Fibroblast of peridontal ligament (primary cell): Measurements from ENCODE around the gene GOLIM4.
A peak's percentile ranks its signal among the peaks of the same experiment; 100 is the strongest.
"Not testable (repeated sequence)": the region's sequence is repeated elsewhere in the genome, so short reads cannot be mapped to it uniquely, and the experiment has no call there.

Experiments
- DNase-seq: peaks from one replicate; pipeline ENCODE4 v3.0.0-alpha.2; 2010; ENCODE audit errors: extremely low read depth

The GOLIM4 gene, protein sequence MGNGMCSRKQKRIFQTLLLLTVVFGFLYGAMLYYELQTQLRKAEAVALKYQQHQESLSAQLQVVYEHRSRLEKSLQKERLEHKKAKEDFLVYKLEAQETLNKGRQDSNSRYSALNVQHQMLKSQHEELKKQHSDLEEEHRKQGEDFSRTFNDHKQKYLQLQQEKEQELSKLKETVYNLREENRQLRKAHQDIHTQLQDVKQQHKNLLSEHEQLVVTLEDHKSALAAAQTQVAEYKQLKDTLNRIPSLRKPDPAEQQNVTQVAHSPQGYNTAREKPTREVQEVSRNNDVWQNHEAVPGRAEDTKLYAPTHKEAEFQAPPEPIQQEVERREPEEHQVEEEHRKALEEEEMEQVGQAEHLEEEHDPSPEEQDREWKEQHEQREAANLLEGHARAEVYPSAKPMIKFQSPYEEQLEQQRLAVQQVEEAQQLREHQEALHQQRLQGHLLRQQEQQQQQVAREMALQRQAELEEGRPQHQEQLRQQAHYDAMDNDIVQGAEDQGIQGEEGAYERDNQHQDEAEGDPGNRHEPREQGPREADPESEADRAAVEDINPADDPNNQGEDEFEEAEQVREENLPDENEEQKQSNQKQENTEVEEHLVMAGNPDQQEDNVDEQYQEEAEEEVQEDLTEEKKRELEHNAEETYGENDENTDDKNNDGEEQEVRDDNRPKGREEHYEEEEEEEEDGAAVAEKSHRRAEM

DNA sequence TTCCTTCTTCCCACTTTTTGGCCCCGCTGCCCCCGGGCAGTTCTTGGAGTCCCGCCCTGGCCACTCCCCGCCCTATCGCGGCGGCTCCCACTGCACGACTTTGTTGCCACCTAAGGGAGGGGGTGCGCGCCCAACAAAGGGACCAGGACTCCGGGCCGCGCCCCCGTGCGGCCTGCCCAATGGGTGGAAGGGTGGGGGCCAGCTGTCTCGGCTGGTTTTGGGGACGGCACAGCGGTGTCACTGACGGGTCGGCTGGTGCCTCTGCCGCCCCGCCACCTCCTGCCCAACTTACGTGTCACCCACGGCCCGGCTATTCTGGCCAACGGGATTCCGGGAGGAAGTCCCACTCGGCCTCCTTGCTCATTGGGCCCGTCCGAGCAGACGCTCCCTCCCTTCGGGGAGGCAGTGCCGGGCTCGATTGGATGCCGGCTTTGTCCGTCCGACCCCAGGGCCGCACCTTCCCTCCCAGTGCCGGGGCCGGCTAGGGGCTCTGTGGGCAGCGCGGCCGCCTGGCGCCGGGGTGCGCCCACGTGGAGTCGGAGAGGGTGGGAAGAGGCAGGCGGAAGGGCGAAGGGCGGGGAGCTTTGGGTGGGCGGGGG lies at the start of gene GOLIM4:
Gene GOLIM4, minus strand, starts transcription at position 314 of the 599 bp plus-strand sequence. CDS start 639 bp downstream, outside the sequence.
- DNase-seq: peak; percentile 94

DNA sequence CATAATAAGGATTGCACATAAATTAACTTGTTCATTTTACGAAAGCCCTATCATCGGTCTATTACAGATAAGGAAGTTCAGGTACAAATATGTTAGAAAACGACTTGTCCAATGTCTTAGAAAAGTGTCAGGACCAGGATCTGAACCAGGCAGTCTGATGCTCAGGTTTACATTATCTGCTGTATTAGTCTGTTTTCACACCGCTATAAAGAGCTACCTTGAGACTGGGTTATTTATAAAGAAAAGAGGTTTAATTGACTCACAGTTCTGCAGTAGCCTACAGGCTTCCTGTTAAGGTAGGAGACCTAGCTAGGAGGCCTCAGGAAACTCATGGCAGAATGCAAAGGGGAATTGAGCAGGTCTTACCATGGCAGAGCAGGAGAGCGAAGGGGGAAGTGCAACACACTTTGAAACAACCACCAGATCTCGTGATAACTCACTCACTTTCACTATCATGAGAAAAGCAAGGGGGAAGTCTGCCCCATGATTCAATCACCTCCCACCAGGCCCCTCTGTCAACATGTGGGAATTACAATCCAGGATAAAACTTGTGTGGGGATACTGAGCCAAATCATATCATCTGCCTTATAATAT lies 45.8 kb upstream of the GOLIM4 start:
- no peak for DNase-seq

DNA sequence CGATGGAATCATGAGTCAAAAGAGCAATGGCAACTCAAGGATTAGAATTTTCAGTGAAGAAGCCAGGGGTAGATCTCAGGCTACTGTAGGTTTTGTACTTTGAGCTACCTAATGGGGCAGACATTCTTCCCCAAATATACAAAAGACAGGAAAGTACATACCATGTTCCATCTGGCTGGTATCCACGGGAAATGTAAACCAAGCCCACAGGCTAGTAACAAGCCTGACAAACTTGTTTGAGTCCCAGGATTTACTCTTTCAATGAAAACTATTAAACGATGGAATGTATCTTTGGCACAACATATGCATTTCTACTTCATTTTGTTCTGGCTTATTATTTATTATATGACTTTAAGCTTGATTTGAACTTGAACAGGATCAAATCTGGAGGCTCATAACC lies 44.2 kb upstream of the GOLIM4 start:
- no peak for DNase-seq

DNA sequence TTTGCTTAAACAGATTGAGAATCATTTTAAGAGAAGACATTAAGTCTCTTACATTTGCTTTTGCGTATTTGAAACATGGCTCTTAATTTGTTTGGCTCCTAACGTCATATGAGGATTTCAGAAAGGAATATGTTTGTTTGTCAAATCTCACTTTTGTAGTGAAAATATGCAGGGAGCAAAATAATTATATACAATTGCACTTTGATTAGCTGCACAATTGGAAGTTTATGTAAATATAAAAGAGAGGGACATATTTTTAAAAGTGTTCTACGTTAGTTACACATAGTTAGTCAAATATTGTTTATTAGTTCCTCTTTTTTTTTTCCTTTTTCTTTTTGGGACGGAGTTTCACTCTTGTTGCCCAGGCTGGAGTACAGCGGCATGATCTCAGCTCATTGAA lies 42.7 kb upstream of the GOLIM4 start:
- DNase-seq: no peak

DNA sequence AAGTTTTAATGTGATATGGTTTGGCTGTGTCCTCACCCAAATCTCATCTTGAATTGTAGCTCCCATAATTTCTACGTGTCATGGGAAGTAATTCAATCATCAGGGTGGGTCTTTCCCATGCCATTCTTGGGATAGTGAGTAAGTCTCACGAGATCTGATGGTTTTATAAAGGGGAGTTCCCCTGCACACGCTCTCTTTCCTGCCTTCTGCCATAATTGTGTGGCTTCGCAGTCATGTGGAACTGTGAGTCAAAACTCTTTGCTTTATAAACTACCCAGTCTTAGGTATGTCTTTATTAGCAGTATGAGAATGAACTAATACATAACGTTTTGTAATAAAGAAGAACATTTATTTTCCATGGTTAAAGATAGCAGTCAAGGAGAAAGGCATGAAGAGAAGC lies 39.2 kb upstream of the GOLIM4 start:
- DNase-seq: peak; percentile 2

DNA sequence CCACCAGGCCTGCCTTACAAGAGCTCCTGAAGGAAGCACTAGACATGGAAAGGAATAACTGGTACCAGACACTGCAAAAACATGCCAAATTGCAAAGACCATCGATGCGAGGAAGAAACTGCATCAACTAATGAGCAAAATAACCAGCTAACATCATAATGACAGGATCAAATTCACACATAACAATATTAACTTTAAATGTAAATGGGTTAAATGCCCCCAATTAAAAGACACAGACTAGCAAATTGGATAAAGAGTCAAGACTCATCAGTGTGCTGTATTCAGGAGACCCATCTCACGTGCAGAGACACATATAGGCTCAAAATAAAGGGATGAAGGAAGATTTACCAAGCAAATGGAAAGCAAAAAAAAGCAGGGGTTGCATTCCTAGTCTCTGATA lies 34.5 kb upstream of the GOLIM4 start:
- DNase-seq: not testable (repeated sequence)

DNA sequence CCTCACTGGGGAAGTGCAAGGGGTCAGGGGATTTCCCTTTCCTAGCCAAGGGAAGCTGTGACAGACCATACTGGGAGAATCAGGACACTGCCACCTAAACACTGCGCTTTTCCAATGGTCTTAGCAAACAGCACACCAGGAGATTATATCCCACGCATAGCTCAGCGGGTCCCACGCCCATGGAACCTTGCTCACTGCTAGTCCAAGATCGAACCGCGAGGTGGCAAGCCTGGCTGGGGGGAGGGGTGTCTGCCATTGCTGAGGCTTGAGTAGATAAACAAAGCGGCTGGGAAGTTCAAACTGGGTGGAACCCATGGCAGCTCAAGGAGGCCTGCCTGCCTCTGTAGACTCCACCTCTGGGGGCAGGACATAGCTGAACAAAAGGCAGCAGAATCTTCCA lies 32.7 kb upstream of the GOLIM4 start:
- not testable (repeated sequence) for DNase-seq

DNA sequence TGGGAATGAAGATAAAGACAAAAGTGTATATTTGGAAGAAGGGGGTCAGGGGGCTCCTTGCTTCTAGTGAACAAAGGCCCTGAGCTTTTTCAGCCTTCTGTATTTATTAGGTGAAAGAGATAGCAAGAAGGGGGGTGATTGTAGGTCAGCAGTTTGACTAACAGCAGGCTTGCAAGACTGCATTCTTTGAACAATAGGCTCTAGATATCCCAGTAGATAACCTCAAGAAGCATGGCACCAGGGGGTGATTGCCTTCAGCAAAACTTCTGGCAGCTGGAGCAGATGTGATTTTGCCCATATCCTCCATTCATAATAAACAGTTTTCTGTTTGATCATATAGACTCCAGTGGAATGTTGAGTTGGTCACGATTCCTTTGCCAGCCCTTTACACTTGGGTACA lies 31.7 kb upstream of the GOLIM4 start:
- no peak for DNase-seq

DNA sequence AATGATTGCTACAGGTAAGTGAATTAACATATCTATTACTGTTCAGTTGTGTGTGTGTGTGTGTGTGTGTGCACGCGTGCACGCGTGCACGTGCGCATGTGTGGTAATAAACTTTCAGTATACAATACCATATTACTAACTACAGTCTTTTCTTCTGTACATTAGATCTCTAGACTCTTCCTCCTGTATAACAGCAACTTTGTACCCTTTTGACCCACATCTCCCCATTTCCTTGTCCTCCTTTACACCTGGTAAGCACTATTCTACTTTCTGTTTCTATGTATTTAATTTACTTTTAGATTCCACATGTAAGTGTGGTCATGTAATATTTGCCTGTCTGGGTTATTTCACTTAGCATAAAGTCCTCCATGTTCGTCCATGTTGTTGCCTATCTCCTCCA lies 29.1 kb upstream of the GOLIM4 start:
- no peak for DNase-seq

DNA sequence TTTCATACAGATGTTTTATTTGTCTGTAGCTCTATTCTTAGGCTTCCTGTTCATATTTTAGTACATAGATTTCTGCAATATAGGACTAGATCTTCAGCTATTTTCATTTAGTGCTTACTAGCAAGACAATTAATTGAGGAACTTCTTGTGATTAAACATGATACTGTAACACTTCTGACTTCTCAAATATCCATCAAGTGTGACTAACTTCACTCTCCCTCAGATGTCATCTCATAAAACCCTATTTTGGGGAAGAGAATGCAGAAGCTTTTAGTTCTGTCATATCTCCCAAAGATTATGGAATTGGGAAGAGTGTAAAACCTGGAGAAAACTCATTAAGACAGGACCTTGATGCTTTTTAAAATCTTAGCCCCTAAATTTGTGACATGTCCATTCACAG lies 28.6 kb upstream of the GOLIM4 start:
- no peak for DNase-seq

DNA sequence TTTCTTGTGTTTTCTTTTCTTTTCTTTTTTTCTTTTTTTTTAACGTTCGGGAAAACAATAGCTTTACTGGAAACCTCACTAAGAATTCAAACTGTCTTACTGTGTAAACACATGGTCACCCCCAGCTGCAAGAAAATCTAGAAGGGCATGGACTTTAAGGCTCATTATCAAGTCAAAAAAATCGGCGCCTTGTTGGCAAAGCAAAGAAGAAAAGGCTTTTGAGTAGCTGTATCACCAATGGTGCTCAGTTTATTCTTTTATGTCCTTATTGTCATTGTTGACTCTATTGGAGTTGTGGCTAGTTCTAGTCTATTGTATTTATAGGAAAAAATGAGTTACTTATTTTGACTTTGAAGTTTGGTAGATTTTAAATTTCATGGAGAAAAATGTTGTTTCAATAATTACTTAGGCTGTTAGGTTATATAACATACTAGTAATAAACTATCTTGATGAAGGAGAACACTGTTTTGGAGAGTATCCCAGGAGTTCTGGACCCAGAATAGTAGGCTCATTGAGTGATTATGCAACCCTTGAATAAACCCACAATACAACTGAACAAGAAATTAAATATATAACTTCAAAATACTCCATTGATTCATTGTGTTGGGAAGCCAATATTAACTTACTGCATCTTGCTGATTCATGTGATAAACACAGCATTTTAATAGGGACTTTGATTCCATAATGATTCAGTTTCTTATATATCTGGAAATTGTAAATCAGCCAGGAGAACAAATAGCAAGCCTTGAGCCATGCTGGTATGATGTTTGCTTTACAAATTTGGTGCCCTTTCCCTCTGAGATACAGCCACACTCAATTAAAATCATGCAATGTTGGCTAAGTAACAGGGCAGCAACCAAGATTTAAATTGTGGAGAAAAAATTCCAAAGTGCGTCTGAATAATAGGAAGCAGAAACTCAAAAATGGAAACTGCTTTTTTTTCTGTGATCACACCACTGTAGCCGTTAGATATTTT lies 27.8 kb upstream of the GOLIM4 start:
- peak; percentile 79 for DNase-seq

DNA sequence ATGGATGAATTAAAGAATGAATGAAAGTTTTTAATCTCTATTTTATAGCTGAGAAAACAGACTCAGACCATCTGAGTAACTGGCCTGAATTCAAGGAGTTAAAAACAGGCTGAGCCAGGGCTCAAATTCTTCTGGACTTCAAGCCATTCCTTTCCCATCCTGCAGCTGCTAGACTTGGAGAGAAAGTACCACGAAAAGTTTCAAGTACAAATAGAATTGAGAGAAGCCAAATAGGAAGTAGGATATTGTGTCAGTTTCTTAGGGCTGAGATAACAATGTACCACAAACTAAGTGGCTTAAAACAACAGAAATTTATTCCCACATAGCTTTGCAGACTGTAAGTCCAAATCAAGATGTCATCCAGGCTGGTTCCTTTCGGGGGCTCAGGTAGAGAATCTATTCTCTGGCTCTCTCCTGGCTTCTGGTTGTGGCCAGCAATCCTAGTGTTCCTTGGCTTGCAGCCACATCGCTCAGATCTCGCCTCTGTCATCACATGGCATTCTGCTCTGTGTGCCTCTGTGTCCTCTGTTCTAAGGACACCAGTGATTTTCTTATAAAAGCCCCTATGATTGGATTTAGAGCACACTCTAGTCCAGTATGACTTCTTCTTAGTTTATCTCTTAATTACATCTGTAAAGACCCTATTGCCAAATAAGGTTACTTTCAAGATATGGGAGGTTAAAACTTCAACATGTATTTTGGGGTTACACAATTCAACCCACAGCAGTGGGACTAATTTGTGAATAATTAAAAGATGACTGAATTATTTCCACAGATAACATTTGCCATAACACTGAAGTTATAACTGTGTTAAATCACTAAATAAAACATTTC lies 25.7 kb upstream of the GOLIM4 start:
- DNase-seq: peak; percentile 67

DNA sequence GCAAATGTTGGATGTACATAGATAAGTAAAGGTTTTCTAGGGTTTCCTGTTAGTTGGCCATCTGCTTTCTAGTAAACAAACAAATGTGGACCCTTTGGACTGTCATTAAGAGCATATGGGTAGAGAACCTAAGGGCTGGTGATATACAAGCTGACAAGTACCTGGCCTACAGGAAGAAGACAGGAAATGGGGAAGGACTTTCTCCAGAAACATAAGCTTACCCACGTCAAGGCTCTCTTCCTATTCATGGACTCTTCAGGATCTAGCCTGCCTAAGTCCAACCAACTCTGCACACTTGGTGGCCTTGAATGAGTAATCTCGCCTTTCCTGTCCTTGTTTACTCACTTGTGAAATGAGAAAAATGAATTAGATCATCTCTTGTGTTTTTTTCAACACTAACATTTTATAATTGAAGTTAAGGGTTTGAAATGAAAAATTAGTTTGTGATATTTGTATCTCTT lies 22.2 kb upstream of the GOLIM4 start:
- DNase-seq: no peak

DNA sequence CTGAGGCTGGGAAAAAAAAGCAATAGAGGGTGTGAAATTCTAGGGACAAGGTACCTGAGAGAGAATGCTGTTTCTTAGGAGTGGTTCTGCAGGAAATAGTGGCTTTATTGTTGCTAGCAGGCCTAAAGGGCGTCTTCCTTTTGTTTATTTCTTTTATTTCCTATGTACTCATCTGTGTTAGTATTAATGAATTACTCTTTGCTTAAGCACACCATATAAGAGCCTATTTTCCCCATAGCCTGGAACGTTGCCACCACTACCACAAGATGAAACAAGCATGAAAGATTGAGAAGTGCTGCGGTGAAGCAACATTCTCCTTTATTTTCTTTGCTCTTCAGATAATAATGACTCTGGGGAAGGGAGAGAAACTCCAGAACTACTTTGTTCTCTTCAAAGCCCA lies 21.3 kb upstream of the GOLIM4 start:
- DNase-seq: peak; percentile 67

DNA sequence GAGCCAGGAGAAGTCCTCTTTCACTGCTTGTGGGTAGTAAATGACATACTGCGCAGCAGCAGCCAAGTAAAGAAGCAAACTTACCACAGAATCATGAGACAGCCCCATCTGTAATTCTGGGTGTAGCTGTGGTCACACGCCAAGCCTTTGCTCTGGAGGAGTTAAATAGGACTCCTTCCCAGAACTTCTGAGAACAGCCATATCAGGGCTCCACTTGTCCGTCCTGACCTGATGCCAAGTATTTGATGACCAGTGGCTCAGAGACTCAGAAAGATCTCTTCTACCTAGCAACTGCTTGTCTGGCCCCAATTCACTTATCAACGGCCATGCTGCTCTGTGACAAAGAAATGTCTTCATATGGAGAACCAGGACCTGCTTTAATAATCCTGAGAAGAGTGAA lies 20.6 kb upstream of the GOLIM4 start:
- peak; percentile 83 for DNase-seq

DNA sequence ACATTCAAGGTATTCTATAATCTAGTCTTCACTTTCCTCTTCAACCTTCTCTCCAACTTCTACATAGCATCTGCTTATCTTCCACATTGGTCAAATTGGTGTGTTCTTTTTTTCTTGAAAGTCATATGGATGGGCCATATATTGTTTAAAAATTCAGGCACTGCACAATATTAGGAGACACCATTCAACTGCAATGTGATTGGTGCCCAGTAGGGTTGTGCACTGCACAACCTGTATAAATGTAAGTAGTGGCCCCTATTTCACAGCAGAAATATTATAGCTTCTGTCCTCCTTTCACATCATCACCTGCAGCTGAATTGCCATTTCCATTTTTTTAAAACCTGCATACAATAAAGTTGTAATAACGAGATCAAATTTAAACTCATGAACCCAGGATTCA lies 18.1 kb upstream of the GOLIM4 start:
- no peak for DNase-seq

DNA sequence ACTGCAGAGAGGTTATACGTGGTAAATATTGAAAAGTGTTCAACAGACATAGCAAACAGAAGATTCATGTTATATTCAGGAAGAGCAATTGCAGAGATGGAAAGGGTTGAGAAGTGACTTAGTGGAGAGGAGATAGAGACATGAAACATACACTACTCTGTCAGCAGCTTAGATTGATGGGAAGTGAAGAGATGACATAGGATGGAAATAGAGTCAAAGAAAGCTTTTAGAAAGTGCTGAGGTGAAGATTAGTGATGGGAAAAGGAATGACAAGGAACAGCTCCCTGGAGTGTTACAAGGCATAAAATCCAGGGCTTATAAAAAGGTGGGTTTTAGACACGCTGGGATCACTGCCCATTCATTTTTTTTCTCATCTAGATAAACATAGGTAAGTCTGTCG lies 17.2 kb upstream of the GOLIM4 start:
- no peak for DNase-seq

DNA sequence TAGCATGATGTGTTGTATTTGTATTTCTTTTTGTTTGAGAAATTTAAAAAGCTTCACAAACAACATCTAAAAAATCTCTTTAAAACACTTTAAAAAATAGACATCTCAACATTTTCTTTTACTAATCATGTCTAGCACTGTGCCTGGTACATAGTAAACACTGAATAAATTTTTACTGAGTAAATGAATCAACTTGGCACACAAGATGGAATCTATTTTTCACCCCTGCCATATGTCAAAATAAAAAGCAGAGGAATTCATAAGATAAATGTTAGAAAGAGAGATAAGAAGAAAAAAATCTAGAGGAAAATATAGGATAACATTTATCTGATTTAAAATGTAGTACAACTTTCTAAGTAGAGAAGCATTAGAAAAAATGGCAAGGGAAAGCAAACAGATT lies 8.6 kb upstream of the GOLIM4 start:
- no peak for DNase-seq

DNA sequence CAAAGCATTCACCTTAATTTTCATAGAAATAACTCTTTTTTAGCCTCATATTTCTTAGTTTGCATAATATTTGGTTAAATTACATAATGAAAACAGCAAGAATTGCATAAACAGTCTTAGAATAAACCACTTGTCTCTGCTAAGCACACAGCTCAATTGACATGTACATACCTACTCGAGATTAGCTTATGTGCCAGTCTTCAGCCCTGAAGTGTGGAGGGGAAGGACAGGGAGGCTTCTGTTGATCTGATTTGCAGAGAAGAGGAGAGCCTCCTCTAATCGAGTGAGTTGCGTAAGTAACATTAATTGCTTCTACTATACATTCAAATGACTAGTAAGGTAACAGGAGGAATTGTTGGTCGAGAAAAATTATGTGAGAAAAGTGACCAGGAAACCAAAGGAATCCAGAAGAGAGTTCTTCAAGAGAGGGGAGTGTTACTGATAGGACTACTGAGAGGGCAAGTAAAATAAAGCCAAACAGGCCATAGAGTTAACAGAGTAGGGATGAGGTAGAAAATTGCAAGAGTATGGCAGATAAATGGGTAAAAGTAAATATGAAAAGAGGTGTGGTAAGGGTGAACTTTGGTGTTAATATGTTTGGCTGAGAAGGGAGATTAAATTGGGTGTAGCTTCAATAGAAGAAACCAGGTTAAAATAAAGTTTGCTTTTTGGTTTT lies 7.1 kb upstream of the GOLIM4 start:
- DNase-seq: no peak
